ENCODE results near the gene LAMA2.

The LAMA2 gene

DNA sequence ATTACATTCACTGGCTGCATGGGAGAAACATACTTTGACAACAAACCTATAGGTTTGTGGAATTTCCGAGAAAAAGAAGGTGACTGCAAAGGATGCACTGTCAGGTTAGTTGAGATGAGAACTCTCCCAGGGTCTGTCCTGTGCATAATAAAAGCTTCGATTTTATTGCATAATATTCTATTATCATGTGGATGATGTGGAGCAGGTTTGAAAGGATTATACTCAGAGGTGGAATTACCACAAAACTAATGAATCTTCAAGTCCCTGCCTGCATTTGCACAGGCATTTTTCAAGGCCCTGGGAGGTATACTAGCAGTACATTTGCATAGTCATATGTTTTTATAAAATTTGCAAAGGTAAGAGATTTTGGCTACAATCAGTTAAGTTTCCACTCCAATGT lies 577.3 kb downstream of the LAMA2 start:
- H3K27ac ChIP-seq: no peak overlapping the region
- no peaks in the 10 kb centered on the region for H3K27me3 ChIP-seq
- no peak overlapping the region for H3K4me3 ChIP-seq (ENCODE audit: low read depth in 1 of 2, low read length in 1 of 2)
- no peak for TF ChIP-seq CTCF (IDR thresholded peaks at IDR 0.05)
- H3K36me3 ChIP-seq: no peaks in the 10 kb centered on the region
- H3K9me3 ChIP-seq: no peaks in the 10 kb centered on the region
- H3K4me1 ChIP-seq (ENCODE audit: control insufficient read depth in 1 of 2, insufficient read depth in 1 of 2, low read depth in 1 of 2, low read length in 1 of 2): no peaks in the 10 kb centered on the region

- Histone ChIP-seq H3K27me3 (peaks cover 4% of the 10 kb centered on the region), H3K4me1 (ENCODE audit: control insufficient read depth in 1 of 2, insufficient read depth in 1 of 2, low read depth in 1 of 2, low read length in 1 of 2) (no peaks in the 10 kb centered on the region), H3K36me3 (no peaks in the 10 kb centered on the region), H3K9me3 (no peaks in the 10 kb centered on the region), H3K27ac (no peak overlapping the region), H3K4me3 (ENCODE audit: low read depth in 1 of 2, low read length in 1 of 2) (no peak overlapping the region)
- TF ChIP-seq CTCF (IDR thresholded peaks at IDR 0.05): no peak
These were observed 586.2 kb downstream of the LAMA2 start for GRCh38 chr6:129469070-129469662.

GRCh38 chr6:129472239-129472638 lies 589.3 kb downstream of the LAMA2 start:
- Histone ChIP-seq H3K27ac (no peak overlapping the region), H3K4me3 (ENCODE audit: low read depth in 1 of 2, low read length in 1 of 2) (no peak overlapping the region), H3K27me3 (peaks cover 4% of the 10 kb centered on the region), H3K36me3 (no peaks in the 10 kb centered on the region), H3K4me1 (ENCODE audit: control insufficient read depth in 1 of 2, insufficient read depth in 1 of 2, low read depth in 1 of 2, low read length in 1 of 2) (no peaks in the 10 kb centered on the region), H3K9me3 (no peaks in the 10 kb centered on the region)
- no peak for TF ChIP-seq CTCF (IDR thresholded peaks at IDR 0.05)

DNA sequence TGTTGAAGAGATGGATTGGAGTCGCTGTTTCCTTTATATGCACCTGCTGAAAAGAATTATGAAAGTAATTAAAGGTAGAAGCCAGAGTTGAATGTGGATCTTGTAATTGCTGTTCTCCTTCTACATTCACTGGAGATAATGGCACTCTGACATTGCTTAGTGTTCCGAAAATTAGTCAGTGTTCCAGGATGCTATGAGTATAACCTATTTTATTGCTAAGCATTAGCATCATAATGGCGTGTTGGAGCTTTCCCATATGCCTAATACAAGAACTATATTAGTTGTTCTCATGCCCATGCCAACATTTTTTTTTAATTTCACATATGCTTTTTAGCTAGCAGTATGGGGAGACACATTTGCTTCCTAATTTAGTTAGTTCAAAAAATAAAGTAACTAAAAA lies 590.6 kb downstream of the LAMA2 start:
- no peak overlapping the region for H3K27ac ChIP-seq
- no peaks in the 10 kb centered on the region for H3K9me3 ChIP-seq
- H3K4me1 ChIP-seq (ENCODE audit: control insufficient read depth in 1 of 2, insufficient read depth in 1 of 2, low read depth in 1 of 2, low read length in 1 of 2): no peaks in the 10 kb centered on the region
- peaks cover 4% of the 10 kb centered on the region for H3K27me3 ChIP-seq
- no peak for TF ChIP-seq CTCF (IDR thresholded peaks at IDR 0.05)
- H3K36me3 ChIP-seq: no peaks in the 10 kb centered on the region
- no peak overlapping the region for H3K4me3 ChIP-seq (ENCODE audit: low read depth in 1 of 2, low read length in 1 of 2)

DNA sequence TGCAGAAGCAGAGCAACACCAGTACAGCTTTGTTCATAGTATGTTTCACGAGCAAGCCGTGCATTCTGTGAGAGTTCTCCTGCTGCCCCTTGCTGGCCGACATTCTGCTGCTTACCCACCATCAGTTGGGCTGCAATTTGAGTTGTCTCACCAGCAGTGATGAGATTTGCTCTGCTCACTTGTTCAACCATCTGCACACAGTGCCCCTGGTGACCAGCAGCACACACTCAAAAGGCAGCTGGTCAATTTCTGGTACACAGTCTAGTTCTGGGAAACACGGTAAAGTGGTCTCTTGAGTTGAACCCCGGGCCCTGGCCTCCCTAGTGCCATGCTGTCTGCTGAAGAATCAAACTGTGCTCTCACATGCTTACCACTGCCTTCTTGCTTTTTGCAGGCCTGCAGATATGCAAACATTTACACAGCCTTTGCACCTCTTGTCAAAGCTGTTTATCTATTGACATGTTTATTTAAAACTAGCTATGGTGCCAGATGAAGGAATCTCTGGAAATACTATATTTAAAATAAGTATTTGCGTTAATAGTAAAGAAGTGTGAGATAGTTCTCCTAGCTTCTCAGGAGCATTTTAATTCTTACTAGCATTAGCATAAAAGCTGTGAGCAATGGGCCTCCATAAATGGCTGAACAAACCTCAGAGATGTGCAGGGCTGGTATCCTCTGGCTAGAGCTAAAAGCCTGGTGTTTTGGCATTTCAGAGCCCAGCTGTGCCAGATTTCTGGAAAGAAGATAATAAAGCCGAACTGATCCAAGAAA lies 592.7 kb downstream of the LAMA2 start:
- Histone ChIP-seq H3K36me3 (no peaks in the 10 kb centered on the region), H3K27me3 (peaks cover 4% of the 10 kb centered on the region), H3K27ac (no peak overlapping the region), H3K4me3 (ENCODE audit: low read depth in 1 of 2, low read length in 1 of 2) (no peak overlapping the region), H3K4me1 (ENCODE audit: control insufficient read depth in 1 of 2, insufficient read depth in 1 of 2, low read depth in 1 of 2, low read length in 1 of 2) (no peaks in the 10 kb centered on the region), H3K9me3 (no peaks in the 10 kb centered on the region)
- no peak for TF ChIP-seq CTCF (IDR thresholded peaks at IDR 0.05)

Measured in neutrophil (primary cell).